Upper lobe of left lung (tissue), 6 donors: ENCODE measurements around the gene KMT2C. TPM values are rescaled to one million over a fixed set of nuclear protein-coding genes. Genes with fewer than 3 reads are reported as not detected.
"Not testable (repeated sequence)": the region's sequence is repeated elsewhere in the genome, so short reads cannot be mapped to it uniquely, and the experiment has no call there.

Experiments used
- ATAC-seq, 2 donors: fragments of 200-7000 bp; cut with Tn5 transposase; one replicate each; pipeline ENCODE4 v1.9.1; 2022; ENCODE audit warnings: mild to moderate bottlenecking in 2 of 2, moderate library complexity in 2 of 2; ENCODE audit not compliant: low FRiP score in 2 of 2
- DNase-seq, 2 donors: peaks; one replicate each; pipeline ENCODE4 v3.0.0-alpha.2; 2019 to 2020
- H3K27ac ChIP-seq, 4 donors: fragments of 200-600 bp; sonication (generic); one replicate each; pipeline ENCODE4 v1.5.1; 2016 to 2019
- H3K27me3 ChIP-seq, 4 donors: fragments of 200-600 bp; sonication (generic); one replicate each; pipeline ENCODE4 v1.5.1; 2017 to 2019
- H3K36me3 ChIP-seq, 4 donors: fragments of 200-600 bp; sonication (generic); one replicate each; pipeline ENCODE4 v1.5.1; 2016 to 2019
- H3K4me1 ChIP-seq, 4 donors: fragments of 200-600 bp; sonication (generic); one replicate each; pipeline ENCODE4 v1.5.1; 2018 to 2019
- H3K4me3 ChIP-seq, 4 donors: fragments of 200-600 bp; sonication (generic); one replicate each; pipeline ENCODE4 v1.5.1; 2017 to 2019; ENCODE audit warnings: mild to moderate bottlenecking in 2 of 4, moderate library complexity in 1 of 4
- H3K9me3 ChIP-seq, 4 donors: fragments of 200-600 bp; sonication (generic); one replicate each; pipeline ENCODE4 v1.5.1; 2018 to 2019
- CTCF ChIP-seq, 6 experiments: fragments of 450-650 bp in 4 of 6; fragments of 200-600 bp in 2 of 6; sonication (generic) in 2 of 6; IDR thresholded peaks; one replicate each; pipeline ENCODE4 v1.5.1; 2016 to 2019; ENCODE audit warnings: antibody characterized with exemption in 6 of 6
- EP300 ChIP-seq, 4 donors: sonication (generic); formaldehyde crosslinking; IDR thresholded peaks; one replicate each; pipeline ENCODE4 v1.5.1; 2017; ENCODE audit warnings: antibody characterized with exemption in 4 of 4, control low read depth in 2 of 4
- POLR2A ChIP-seq, 4 donors: fragments of 450-650 bp; IDR thresholded peaks; one replicate each; pipeline ENCODE4 v1.5.1; 2016 to 2017; ENCODE audit warnings: antibody characterized with exemption in 4 of 4, mild to moderate bottlenecking in 2 of 4
- POLR2AphosphoS5 ChIP-seq, 2 donors: sonication (generic); formaldehyde crosslinking; IDR thresholded peaks; one replicate each; pipeline ENCODE4 v1.5.1; 2017; ENCODE audit warnings: antibody characterized with exemption in 2 of 2
- WGBS, 2 donors: methylation state at CpG; one replicate each; pipeline ENCODE4 v1.1.5; 2017 to 2018; 5-methylcytosine and 5-hydroxymethylcytosine counted together
- total RNA-seq, 6 donors: library from RNA; depleted of rRNA in 4 of 6; stranded (reverse); fragments of >200 nt in 4 of 6; gene quantifications; one replicate each; pipeline versions ENCODE4 v1.1.0 to v1.2.1, GENCODE V29; 2016 to 2021
- donor health status: DM: no; HTN: no; CAD: no; lungs with moderate emphysema.
- donor health status: DM: no; HTN: yes; CAD: no; lungs with severe emphysema.

Gene KMT2C
- total RNA-seq, 6 donors from 2014 or later = 60.5 to 108 (median 85.0) TPM

GRCh38 chr7:152424348-152425108 lies 11.3 kb downstream of the KMT2C start:
- Histone ChIP-seq H3K36me3 (no peaks in the 10 kb centered on the region), H3K4me1 (peaks cover 18 to 47% (median 30%) of the 10 kb centered on the region in 4 donors), H3K27ac (no peak overlapping the region), H3K27me3 (no peaks in the 10 kb centered on the region), H3K9me3 (no peaks in the 10 kb centered on the region), H3K4me3 (no peak overlapping the region)
- ATAC-seq = peak in 1 of 2 donors; percentile 24
- no peak for DNase-seq
- 91 to 93% methylated on average over 8 of the region's 8 CpGs for WGBS, 2 donors
- no peak for TF ChIP-seq CTCF (IDR thresholded peaks at IDR 0.05)
- TF ChIP-seq POLR2AphosphoS5 (IDR thresholded peaks at IDR 0.05) = no peak
- no peak for TF ChIP-seq EP300 (IDR thresholded peaks at IDR 0.05)
- no peak for TF ChIP-seq POLR2A (IDR thresholded peaks at IDR 0.05)

- TF ChIP-seq CTCF (IDR thresholded peaks at IDR 0.05) (no peak), POLR2AphosphoS5 (IDR thresholded peaks at IDR 0.05) (no peak), EP300 (IDR thresholded peaks at IDR 0.05) (no peak), POLR2A (IDR thresholded peaks at IDR 0.05) (no peak)
- 87 to 88% methylated on average over 3 of the region's 3 CpGs for WGBS, 2 donors
- no peak for DNase-seq
- H3K36me3 ChIP-seq = no peaks in the 10 kb centered on the region
- ATAC-seq = no peak
- no peak overlapping the region for H3K4me3 ChIP-seq
- no peak overlapping the region for H3K27ac ChIP-seq
- no peaks in the 10 kb centered on the region for H3K27me3 ChIP-seq
- H3K4me1 ChIP-seq = peaks cover 18 to 43% (median 25%) of the 10 kb centered on the region in 4 donors
- H3K9me3 ChIP-seq = no peaks in the 10 kb centered on the region
Observed at GRCh38 chr7:152423991-152424347, 11.8 kb downstream of the KMT2C start.

- not testable (repeated sequence) for H3K36me3 ChIP-seq, DNase-seq, ATAC-seq, H3K4me3 ChIP-seq, H3K27ac ChIP-seq, H3K9me3 ChIP-seq, H3K27me3 ChIP-seq
- H3K4me1 ChIP-seq = peaks cover 12 to 35% (median 20%) of the 10 kb centered on the region in 4 donors
- WGBS, 2 donors = 92 to 98% methylated on average over 4 of the region's 4 CpGs
Observed at GRCh38 chr7:152423171-152423570, 12.6 kb downstream of the KMT2C start.

- ATAC-seq, DNase-seq, H3K9me3 ChIP-seq, H3K4me3 ChIP-seq, H3K36me3 ChIP-seq, H3K27ac ChIP-seq, H3K27me3 ChIP-seq: not testable (repeated sequence)
- H3K4me1 ChIP-seq = peaks cover 10 to 21% (median 13%) of the 10 kb centered on the region in 4 donors
Observed at GRCh38 chr7:152420950-152421349, 14.9 kb downstream of the KMT2C start.

GRCh38 chr7:152419473-152420429 lies 16.1 kb downstream of the KMT2C start:
- no peaks in the 10 kb centered on the region for H3K9me3 ChIP-seq
- WGBS, 2 donors = 78 to 85% methylated on average over 5 of the region's 5 CpGs
- H3K4me1 ChIP-seq = peaks cover under 1 to 15% (median 4%) of the 10 kb centered on the region in 4 donors
- ATAC-seq (no peak), DNase-seq (no peak)
- TF ChIP-seq POLR2A (IDR thresholded peaks at IDR 0.05) (no peak), POLR2AphosphoS5 (IDR thresholded peaks at IDR 0.05) (no peak), EP300 (IDR thresholded peaks at IDR 0.05) (no peak), CTCF (IDR thresholded peaks at IDR 0.05) (no peak)
- no peaks in the 10 kb centered on the region for H3K36me3 ChIP-seq
- no peak overlapping the region for H3K4me3 ChIP-seq
- no peaks in the 10 kb centered on the region for H3K27me3 ChIP-seq
- no peak overlapping the region for H3K27ac ChIP-seq
